HL-60 (cell line): Measurements from ENCODE around the gene MMP15.

Experiments used
- CTCF ChIP-seq: IDR thresholded peaks from one replicate; pipeline ENCODE4 v1.5.1; 2011; ENCODE audit warnings: low read length, control low read depth, inconsistent platforms; ENCODE audit not compliant: insufficient read depth
- POLR2AphosphoS5 ChIP-seq: IDR thresholded peaks from 2 replicates; pipeline ENCODE4 v1.6.1; 2012; ENCODE audit warnings: low read depth
- REST ChIP-seq: IDR thresholded peaks from 2 replicates; pipeline ENCODE4 v1.6.1; 2012; ENCODE audit warnings: low read depth; ENCODE audit not compliant: insufficient replicate concordance
- SPI1 ChIP-seq: IDR thresholded peaks from 2 replicates; pipeline ENCODE4 v1.6.1; 2012; ENCODE audit warnings: low read depth, mild to moderate bottlenecking, borderline replicate concordance

- TF ChIP-seq SPI1 (no peak), CTCF (no peak), POLR2AphosphoS5 (no peak), REST (no peak)
Measured at GRCh38 chr16:57996406-57997175, 29.0 kb upstream of the MMP15 start.
